ENCODE measurements around the gene COL13A1. TPM values are rescaled to one million over a fixed set of nuclear protein-coding genes. Genes with fewer than 3 reads are reported as not detected.

Gene COL13A1
- total RNA-seq, 1 experiment from 2014 or later: 3.6 TPM

DNA sequence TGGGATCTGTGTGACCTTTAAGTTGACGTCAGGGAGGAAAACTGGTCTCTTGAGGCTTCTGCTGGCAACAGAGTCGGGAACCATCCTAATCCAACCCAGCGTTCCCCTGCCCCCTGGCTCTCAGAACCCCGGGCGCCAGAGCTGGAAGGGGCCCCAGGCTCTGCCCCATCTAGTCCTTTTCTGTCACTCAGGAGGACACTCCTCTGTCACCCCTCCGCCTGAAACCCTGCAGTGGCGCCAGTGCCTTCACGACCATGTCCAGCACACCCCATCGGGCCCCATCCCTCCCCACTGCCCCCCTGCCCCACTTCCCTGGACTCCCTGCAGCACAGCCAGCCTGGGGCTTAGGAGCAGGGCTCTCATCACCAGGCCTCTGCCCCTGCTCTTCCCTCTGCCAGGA, 39.1 kb downstream of the COL13A1 start:
- Histone ChIP-seq H3K9ac (ENCODE audit: extremely low read depth, insufficient read length, low read length) (no peak overlapping the region), H3K27me3 (ENCODE audit: insufficient read depth, low read length) (no peaks in the 10 kb centered on the region), H2BK12ac (ENCODE audit: insufficient read length, low read depth, low read length) (no peak overlapping the region), H3K79me1 (ENCODE audit: insufficient read depth, low read depth, low read length, poor library complexity, severe bottlenecking) (no peaks in the 10 kb centered on the region), H4K20me1 (ENCODE audit: control insufficient read depth, insufficient read depth, insufficient read length) (no peaks in the 10 kb centered on the region), H4K5ac (ENCODE audit: insufficient read length, low read depth, low read length) (no peak overlapping the region), H3K14ac (ENCODE audit: insufficient read depth, low read length) (no peak overlapping the region), H3K23me2 (ENCODE audit: insufficient read length, low read depth, low read length, poor library complexity, severe bottlenecking) (no peaks in the 10 kb centered on the region), H2AFZ (ENCODE audit: low read length) (no peak overlapping the region), H2BK120ac (ENCODE audit: low read depth, low read length, poor library complexity, severe bottlenecking) (no peak overlapping the region), H4K8ac (replicated peaks; ENCODE audit: insufficient read length, low read depth, low read length) (no peak overlapping the region), H2BK15ac (ENCODE audit: low read depth, low read length) (no peak overlapping the region), H3K9me3 (ENCODE audit: control insufficient read depth, low read depth, low read length) (no peaks in the 10 kb centered on the region), H3K18ac (ENCODE audit: insufficient read length, low read depth, low read length) (no peak overlapping the region), H3T11ph (ENCODE audit: low read length) (no peak overlapping the region), H2BK20ac (ENCODE audit: low read depth, low read length, poor library complexity, severe bottlenecking) (no peak overlapping the region), H3K79me2 (ENCODE audit: insufficient read depth, low read length) (no peaks in the 10 kb centered on the region), H3K4me2 (ENCODE audit: insufficient read depth, insufficient read length, low read length) (no peak overlapping the region), H2AK5ac (ENCODE audit: insufficient read length, low read length) (no peak overlapping the region), H4K91ac (ENCODE audit: insufficient read length, low read depth, low read length) (no peak overlapping the region), H3K4ac (ENCODE audit: low read depth, low read length) (no peak overlapping the region), H3K23ac (ENCODE audit: insufficient read length, low read depth, low read length) (no peak overlapping the region), H3K27ac (ENCODE audit: insufficient read length, low read depth, low read length) (no peak overlapping the region), H3K4me1 (ENCODE audit: insufficient read depth, low read length) (peaks cover 20% of the 10 kb centered on the region), H3K56ac (ENCODE audit: insufficient read length, low read depth, low read length) (no peak overlapping the region), H2BK5ac (ENCODE audit: insufficient read length, low read length) (no peak overlapping the region)
- no peaks in the 10 kb centered on the region for H3K9me3 Mint-ChIP-seq
- WGBS (ENCODE audit: extremely low coverage, insufficient read length, low lambda C conversion rate): no CpG with 5 or more reads among the region's 9 CpGs
- no peak for DNase-seq
- H3K27ac Mint-ChIP-seq: peak overlapping the region in 1 of 3 experiments; percentile 45; a peak in 1 of 7 replicates
- H3K27me3 Mint-ChIP-seq (ENCODE audit: low read depth): peaks cover 13% of the 10 kb centered on the region
- no peak overlapping the region for H3K4me3 Mint-ChIP-seq
- TF ChIP-seq, protein P1, sequence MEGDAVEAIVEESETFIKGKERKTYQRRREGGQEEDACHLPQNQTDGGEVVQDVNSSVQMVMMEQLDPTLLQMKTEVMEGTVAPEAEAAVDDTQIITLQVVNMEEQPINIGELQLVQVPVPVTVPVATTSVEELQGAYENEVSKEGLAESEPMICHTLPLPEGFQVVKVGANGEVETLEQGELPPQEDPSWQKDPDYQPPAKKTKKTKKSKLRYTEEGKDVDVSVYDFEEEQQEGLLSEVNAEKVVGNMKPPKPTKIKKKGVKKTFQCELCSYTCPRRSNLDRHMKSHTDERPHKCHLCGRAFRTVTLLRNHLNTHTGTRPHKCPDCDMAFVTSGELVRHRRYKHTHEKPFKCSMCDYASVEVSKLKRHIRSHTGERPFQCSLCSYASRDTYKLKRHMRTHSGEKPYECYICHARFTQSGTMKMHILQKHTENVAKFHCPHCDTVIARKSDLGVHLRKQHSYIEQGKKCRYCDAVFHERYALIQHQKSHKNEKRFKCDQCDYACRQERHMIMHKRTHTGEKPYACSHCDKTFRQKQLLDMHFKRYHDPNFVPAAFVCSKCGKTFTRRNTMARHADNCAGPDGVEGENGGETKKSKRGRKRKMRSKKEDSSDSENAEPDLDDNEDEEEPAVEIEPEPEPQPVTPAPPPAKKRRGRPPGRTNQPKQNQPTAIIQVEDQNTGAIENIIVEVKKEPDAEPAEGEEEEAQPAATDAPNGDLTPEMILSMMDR (conservative IDR thresholded peaks at IDR 0.05): no peak
- H3K36me3 Mint-ChIP-seq (ENCODE audit: insufficient read depth in 1 of 3, low read depth in 3 of 3): no peaks in the 10 kb centered on the region
- peaks cover 46 to 62% of the 10 kb centered on the region in 2 experiments for H3K4me1 Mint-ChIP-seq

Measured in H9 (cell line).